DMS153 treated with DMSO at 0.1 percent for 48 hours (cell line): ENCODE measurements around the gene ZNF775.

ENCODE experiments used
- DNase-seq: peaks from one replicate; lab custom pipeline; 2025; ENCODE audit not compliant: unreplicated experiment; lab: John Stamatoyannopoulos, UW

Gene ZNF775

GRCh38 chr7:150400788-150401423 is 21.8 kb downstream of the ZNF775 start:
- no peak for DNase-seq

GRCh38 chr7:150401424-150401790 is 22.3 kb downstream of the ZNF775 start:
- DNase-seq, result no peak

DNA sequence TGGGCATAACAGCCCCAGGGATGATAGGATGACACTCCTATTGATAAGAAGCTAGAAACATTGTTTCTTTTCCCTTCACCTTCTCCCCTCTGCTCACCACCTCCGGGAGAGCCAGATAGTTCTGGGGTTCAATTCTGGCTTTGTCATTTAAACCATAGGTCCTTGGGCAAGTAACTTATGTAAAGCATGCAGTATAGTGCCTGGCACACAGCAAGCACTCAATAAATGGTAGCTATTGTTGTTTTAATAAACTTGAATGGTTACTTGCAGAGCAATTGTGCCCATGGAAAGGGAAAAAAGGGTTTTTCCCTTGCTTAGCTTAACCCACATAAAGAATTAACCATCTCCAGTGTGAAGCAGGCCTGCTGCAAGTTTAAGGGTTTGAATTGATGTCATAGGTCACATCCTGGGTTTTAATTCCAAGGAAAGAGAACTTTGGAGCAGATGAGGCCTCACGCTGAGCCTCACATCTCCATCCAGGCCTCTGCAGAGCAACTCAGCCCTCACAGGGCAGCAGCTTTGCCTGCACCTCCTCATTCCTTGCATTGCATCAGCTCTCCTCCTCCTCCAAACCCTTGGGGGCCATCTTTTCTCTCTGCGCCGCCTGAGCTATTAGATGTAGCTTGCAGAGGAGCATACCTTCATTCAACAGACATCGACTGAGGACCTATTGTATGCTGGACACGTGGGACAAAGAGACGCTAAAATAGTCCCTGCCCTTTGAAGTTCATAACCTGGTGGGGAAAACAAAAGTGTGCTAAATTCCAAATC is 22.9 kb downstream of the ZNF775 start:
- no peak for DNase-seq

DNA sequence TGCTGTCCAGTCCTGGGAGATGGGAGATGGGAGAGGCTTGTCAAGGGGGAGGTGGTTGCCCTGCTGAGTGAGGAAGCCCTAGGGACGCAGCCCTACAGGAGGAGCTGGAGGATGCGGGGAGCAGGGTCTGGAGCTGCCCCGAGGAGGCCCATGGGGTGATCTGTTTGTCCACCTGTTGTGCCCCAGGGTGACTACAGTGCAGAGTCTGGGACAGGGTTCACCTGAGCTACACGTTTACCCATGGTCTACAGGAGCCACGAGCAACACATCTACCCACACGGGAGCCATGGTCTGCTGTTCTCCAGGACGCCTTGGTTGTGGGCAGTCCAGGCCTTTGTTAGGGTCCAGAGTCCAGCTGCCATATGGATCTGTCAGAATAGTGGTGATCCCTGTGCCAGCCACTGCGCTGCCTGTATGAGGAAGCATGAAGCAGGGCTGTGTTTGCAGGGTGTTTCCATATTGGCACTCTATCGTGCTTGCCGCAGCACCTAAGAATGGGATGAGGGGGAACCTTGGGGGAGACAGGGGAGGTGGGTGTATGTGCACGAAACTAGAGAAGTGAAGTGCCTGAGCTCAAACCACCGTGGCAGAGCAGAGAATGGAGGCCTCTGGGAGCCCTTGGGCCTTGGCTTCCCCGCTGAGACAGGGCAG is 23.7 kb downstream of the ZNF775 start:
- DNase-seq, result no peak

DNA sequence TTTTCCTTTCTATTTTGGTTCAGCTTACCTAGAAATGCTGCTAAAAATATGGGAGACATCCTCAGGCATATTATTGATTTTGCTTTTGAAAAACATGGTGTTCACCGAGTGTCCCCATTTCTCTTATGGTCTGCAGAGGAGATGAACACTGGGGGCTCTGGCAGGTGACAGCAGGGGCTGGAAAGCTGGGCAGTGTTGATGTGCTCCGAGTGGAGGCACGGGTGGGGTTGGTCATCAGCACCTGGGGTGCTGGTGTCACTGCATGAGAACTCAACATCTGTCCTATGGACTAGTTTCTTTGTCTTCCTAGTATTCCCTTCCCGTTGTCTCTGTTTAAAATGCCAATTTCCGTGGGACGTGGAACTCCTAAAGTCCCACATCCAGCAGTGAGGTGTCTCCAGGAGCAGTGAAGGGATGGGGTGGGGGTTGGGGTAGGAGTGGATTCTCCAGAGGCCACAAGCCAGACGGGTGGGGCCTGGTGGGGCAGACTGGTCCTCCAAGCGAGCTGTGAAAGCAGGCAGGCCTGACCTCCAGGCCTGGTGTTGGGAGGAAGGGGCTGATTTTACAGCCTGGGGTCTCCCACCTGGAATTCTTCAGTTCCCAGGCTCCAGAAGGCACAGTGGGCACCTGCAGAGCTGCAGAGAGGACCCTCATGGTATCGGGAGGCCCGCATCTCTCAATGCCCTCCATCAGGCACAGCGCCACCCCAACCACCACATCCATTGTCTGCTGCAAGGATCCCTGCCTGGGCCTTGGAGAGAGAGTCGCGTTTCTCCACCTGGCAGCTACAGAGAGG is 24.4 kb downstream of the ZNF775 start:
- DNase-seq, result no peak

GRCh38 chr7:150404172-150404804 is 25.2 kb downstream of the ZNF775 start:
- DNase-seq, result no peak

DNA sequence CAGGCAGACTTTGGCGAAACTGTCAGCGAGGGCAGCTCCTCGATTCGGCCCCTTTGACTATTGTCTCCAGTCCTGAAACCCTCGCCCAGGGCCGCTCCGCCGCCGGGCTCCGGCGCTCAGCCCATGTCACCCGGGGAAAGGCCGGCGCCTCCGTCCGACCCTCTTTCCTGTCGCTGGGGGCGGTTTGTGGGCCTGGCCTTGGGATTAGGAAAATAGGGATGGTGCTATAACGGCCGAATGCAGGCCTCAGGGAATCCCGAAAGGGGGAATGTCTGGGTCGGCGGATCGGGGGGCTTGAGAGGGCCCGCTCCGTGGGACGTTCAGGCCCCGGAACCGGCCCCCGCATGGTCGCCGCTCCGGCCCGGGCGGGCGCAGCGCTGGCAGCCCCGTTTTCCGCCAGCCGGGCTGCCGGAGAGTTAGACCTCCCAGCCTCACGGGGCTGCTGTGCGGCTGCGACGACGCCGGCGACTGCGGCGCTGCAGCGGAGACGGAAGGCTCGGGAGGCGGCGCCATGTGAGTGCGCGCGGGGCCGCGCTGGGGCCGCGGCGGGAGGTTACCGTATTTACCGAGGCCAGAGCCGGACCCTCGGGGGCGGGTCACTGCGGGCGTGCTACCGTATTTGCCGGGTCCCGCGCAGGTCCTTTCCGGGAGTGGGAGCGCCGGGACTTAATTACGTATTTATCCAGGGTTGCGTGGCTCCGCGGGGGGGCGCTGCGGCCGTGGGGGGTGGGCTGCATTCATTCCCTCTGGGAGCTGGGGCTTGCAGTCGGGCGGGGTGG is 25.9 kb downstream of the ZNF775 start:
- DNase-seq, result peak; percentile 51

- no peak for DNase-seq
These were observed 26.6 kb downstream of the ZNF775 start for GRCh38 chr7:150405584-150406311.

DNA sequence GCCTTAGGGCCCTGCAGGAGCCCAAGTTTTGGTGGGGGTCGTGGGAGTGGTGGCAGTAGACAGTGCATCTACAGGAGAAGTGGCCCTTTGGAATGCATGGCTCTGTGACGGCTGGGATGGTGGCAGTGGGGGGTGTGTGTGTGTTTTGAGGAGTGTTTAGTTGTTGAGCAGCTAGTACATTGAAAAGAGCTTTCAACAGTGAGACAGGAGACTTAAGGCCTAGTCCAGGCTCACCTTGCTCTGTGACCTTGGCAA is 27.1 kb downstream of the ZNF775 start:
- no peak for DNase-seq

DNA sequence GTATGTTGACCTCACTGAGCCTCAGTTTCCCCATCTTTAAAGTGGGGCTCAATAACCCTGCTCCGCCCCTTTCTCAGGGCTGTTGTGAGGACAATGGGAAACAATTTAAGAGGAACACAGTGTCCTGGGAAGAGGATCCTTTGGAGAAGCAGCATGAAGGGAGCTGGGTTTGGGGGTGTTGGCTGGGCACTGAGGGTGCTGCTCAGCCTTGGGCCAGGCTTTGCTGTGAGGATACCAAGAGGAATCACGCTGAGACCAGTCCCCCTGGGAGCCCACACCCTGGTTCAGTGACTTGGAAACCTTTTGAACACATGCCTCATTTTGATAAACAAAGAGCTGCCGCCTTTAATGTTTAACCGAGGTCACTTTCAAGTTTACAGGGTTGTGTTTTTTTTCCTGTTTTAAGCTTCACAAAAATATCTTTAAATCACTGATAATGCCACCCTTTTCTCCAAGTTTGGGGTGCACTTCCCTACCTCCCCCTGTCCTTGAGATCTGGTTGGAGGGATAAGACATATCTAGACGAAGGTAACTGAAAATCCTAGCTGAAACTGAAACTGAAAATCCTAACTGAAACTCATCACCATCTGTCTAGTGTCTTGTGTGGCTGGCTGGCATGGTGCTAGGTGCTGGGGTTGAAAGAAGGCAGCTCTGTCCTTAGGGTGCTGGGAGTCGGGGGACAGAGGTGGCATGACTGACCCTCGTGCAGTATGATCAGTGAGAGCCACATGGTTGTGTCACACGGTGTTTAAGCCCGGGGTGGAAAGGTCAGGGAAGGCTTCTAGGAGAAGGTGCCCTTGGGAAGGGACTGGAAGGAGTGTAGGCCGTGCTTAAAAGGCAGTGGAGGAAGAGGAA is 27.7 kb downstream of the ZNF775 start:
- DNase-seq, result no peak

DNA sequence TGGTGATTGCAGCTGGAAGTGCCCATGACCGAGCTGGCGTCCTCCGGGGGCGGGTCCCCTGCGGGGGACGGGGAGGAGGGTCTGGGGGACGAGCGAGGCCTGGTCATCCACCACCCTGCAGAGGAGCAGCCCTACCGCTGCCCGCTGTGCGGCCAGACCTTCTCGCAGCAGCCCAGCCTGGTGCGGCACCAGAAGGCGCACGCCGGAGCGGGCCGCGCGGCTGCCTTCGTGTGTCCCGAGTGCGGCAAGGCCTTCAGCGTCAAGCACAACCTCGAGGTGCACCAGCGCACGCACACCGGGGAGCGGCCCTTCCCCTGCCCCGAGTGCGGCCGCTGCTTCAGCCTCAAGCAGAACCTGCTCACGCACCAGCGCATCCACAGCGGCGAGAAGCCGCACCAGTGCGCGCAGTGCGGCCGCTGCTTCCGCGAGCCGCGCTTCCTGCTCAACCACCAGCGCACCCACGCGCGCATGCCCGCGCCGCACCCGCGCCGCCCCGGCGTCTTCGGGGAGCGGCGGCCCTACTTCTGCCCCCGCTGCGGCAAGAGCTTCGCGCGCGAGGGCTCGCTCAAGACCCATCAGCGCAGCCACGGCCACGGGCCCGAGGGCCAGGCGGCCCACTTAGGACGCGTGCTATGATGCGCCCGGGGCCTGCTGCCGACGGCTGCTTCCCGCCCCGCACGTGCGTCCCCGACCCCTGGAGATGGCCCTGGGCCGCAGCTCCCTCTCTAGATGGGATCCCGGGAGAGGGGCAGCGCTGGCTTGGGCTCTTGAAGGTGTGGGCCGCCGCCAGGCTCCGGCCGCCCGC is 28.7 kb downstream of the ZNF775 start:
- DNase-seq, result no peak

GRCh38 chr7:150408393-150409299 is 29.5 kb downstream of the ZNF775 start:
- no peak for DNase-seq

DNA sequence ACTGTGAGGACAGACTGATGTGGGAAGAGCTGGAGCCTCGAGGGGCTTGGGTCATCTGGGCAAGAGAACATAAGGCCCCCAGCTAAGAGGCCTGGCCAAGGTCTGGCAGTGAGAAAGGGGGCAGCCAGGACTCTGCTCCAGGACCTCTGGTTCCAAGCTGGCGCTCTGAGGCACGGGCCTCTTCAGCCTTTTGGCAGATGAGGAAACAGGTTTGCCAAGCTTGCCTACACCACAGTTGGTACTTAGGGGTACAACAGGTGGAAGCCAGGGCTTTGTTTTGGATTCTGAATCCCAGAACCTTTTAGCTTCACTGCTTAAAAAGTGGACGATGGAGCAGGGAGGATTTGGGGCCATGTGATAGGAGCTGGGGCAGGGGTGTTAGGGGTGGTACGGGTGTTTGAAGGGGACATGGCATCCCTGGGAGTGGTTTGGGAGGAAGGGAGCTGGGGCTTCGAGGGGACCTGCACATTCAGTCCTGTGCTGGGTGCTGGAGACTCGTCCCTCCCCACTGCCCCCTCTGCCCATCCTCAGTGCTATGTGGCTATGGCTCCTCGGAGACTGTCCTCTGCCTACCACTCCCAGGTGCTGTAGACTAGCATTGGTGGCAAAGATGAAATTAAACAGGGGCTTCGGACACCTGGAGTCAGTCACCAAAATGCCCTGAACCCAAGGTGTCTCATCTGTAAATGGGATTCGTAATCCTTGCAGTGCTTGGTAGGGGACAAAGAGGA is 30.3 kb downstream of the ZNF775 start:
- DNase-seq, result no peak

DNA sequence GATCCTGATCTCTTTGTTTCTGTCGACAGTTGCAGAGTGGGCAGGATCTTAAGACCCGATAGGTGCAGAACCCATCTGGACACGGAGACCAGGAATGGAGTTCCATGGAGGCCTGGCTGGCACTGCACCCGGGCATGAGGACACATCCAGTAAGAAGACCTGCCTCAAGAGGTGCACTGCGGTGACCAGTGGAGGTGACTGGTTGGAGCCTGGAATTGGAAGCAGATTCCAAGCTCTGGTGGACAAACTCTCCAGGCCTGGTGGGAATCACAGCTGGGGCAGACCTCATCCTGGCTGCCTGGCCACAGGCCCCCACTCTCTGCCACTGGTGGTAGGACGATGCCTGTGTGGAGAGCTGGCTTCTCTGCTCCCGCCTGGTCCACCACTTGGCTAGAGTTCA is 31.0 kb downstream of the ZNF775 start:
- no peak for DNase-seq

GRCh38 chr7:150410680-150411346 is 31.7 kb downstream of the ZNF775 start:
- DNase-seq, result no peak

DNA sequence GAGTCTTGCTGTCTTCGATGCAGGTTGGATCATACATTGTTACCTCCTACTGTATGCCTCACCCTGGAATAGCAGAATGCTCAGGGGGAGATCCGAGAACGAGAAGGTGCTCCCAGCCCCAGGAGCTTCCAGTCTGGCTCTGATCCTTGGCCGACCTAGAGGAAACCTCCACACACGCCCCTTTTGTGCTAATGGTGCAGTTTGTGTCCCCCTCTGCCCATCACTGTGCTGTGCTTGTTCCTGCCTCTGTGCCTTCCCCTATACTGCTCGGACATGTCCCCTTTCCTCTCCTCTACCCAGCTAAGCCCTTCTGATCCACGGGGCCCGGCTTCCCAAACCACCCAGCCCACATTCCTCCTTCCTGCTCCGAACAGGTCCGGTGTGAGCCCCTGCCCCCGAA is 32.5 kb downstream of the ZNF775 start:
- DNase-seq, result no peak
